Measurements from ENCODE around the gene SMARCC1.
"Not testable (repeated sequence)": the region's sequence is repeated elsewhere in the genome, so short reads cannot be mapped to it uniquely, and the experiment has no call there.

The SMARCC1 gene

DNA sequence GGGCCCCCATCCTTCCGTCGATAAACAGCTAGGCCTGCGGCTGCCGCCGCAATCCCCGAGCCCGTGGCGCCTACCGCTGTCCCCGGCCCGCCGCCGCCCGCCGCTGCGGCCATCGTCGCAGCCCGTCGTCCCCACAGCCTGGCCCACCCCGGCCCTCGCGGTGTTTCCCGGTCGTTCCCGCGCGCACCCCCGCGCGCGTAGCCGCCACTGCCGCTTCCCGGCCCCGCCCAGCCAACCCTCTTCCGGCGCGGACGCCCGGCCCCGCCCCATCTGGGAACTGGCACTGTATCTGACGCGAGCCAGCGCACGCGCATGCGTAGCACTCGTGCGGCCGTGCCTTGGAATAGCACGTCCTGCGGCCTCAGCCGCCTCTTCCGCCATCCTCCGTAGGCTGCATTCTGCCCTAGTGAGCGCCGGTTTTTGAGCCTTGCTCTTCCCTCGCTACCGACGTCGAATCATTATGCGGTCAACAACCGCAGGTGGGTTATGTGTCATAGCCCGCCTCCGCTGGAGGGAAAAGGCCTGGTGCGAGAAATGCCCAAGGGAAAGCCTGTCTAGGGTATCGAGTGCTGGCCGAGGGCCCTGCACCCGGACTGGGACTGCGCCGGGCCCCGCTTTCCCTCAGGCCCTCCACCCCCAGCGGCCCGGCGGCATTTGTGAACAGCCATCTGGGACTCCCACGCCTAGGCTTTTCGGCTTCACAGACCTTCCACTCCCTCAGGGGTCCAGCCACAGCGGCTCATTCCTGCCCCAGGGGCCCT, at the start of gene SMARCC1:
Gene SMARCC1 (minus strand): TSS at position 209 of the 761 bp plus-strand sequence. CDS start 96 bp downstream, at position 113.
- peak; percentile 93 to 94 for DNase-seq (ENCODE audit: low read depth in 2 of 2)

DNA sequence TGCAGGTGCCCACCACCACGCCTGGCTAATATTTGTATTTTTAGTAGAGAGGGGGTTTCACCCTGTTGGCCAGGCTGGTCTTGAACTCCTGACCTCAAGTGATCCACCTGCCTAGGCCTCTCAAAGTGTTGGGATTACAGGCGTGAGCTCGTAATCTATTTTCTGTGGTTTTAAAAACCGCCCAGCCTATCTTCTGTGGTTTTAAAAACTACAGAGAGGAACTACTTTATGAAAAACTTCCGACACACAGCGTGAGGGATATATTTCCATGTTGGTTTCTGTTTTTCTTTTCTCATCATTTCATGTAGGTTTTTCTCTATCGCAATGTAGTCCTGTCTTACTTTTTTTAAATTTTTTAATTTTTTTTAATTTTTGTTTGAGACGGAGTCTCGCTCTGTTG, 47.8 kb upstream of the SMARCC1 start:
- DNase-seq (ENCODE audit: low read depth in 2 of 2) = not testable (repeated sequence)

DNA sequence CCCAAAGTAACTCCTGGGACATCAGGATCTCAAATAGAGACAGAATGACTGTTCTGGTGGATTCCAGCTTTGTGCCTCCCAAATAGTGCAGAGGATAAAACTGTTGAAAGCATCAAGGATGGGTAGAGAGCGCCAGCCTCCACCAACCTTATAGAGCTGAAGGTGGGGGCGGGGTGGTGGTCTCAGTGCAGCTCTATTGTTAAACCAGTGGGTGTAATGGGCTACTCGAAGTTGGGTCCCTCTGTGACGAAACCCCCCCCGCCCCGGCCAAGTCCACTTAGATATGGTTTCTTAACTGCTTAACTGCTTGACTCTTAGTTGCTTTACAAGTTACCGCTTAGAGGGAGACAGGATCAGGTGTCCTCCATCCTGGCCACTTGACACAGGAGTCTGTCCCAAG, 43.9 kb upstream of the SMARCC1 start:
- DNase-seq (ENCODE audit: low read depth in 2 of 2) = no peak

DNA sequence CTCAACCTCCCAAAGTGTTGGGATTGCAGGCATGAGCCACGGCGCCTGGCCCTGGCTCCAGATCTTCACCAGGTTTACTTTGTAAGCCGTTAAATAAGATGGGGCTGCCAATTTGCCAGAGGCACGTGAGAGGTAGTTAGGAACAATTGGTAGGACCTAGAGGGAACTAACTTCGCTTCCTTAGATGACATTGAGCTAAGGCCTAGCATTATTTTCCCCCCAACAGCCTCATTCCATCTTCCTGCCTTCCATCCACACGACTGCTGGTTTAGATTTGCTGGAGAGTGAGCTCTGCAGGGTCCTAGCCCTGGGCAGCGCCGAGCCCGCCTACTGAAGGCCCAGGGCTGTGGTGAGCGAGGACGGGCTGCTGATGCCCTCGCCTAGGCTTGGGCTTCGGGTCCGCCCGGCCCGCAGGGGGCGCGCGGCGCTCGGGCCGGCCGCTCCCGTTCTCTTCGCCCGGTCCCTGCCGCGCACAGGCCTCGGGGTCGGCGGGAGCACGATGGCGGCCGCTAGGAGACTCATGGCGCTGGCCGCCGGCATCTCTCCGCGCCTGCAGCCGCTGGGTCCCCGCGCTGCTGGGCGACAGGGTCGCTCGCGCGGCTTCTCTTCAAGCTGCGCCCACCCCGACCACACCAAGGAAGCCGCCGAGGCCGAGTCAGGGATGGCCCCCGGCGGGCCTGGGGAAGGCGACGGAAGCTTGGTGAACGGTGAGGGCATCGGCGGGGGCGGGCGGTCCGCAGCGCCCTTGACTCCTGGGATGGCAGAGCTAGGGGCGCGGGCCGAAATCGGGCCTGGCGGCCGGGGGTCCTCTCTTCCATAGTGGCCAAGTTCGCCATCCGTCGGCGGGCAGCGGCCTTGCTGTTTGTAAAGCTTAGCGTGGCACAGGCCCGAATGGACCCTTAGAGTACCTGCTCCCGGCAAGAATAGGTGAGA, 43.1 kb upstream of the SMARCC1 start:
- DNase-seq (ENCODE audit: low read depth in 2 of 2) = peak; percentile 50 to 62

DNA sequence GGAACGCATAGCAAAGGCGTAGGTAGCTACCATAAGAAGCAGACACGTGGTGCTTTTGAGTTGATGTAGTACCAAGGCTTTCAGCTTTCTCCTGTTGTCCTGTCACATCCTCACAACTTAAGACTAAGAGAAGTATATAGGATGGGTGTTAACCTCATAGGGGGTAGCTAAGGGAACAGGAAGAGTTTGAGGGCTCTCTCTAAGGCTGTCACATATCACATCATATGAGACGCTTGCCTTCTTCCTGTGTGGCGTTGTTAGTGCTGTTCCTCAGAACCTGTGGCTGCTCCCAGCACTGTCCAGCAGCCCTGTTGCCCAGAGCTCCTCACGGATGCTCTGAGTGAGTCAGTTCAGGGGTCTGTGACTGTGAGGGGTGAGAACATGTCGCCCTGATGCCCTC, 35.9 kb upstream of the SMARCC1 start:
- no peak for DNase-seq (ENCODE audit: low read depth in 2 of 2)

DNA sequence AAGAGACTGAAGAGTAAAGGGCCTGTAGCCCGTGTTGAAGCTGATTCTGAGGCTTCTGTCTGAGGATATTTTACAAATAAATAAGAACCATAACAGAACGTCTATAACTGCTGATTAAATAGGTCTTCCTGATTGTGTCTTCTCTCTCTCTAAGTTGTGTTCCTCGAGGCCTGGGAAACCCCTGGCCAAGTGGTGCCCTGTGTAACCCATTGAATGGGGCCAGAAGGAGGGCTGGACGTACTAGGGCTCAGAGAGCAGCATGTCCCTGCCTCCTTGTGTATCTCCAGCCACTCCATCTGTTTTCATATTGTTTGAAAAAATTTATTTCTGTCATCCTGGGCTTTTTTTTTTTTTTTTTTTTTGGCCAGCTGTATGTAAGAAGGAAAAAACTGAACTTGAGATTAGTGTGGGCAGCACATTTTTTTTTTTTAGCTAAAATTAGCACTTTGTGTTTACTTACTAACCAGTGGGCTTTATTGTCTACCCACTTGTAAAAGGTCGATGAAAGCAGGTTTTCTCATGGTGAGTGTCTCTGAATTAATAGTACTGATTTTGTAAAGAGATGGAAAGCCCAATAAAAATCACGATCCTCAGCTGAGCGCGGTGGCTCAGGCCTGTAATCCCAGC, 32.0 kb upstream of the SMARCC1 start:
- DNase-seq (ENCODE audit: low read depth in 2 of 2) = no peak

DNA sequence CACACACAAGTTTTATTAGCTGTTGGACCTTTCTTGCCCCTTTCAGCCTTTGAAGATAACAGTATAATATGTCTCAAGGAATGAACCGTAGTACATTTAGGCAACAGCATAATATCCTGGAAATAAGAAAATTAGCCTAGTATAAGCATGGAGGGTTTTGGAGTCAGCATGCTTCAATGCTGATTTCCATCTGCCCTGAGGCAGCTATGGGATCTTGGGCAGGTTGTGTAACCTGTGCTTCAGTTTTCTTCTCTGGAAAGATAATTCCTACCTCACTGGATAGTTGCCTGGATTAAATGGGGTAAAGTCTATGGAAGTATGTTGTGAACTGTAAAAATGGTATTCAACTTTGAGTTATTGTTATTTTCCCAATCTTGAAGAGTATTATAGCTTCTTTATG, 22.9 kb upstream of the SMARCC1 start:
- no peak for DNase-seq (ENCODE audit: low read depth in 2 of 2)

DNA sequence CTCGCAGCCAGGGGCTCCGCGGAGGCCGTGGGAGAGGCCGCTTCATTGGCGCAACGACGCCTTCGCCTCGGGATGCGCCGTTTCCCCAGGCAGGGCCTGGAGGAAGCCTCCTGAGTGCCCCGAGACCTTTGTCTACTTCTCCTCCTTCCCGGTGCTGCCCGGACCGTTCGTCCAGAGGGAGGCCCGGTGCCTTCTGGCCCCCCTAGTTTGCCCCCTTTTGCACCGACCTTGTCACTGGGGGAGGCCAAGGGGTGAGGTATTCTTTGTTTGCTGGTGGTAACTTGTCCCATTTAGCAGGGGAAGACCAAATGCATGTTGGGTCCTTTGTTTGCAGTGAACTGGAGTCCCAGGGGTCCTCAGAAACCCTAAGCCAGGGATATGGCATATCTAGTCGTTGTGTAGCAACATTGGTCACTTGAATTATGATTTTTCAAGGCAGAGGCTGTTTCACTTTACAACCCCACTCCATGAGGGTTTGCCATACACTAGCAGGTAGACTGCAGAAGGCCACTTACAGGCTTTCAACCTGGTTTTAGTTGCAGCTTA, 21.9 kb upstream of the SMARCC1 start:
- DNase-seq (ENCODE audit: low read depth in 2 of 2) = no peak

DNA sequence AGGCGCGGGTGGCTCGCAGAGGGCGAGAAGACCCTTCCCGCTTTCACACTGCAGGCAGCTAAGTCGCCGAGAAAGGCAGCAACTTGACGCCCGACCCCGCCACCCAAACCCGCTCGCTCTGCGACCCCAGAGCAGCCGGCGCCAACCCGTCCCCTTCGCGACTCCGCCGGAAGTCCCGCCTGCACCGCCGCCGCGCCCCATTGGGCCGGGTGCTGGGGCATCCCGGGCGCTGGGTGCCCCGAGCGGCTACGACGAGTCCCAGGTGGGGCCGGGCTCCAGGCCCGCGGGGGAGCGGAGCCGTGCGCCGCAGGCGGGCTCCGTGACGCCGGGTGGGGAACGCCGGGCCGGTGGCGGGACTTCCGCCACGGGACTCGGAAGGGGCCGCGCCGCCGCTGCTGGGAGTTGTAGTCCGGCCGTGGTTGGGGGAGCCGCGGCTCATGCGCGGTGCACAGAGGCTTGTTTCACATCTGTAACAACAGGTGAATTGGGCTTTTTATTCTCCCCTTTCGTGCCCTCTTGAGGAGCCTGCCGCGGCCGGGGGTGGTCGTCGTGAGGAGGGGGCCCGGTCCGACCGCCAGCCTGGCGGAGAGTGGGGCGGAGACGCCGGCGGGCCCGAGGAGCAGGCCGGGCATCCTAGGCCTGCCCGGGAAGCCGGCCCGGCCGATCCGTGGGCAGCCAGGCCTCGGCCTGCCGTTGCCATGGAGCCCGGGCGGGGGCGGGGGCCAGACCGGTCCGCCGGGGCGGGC, 21.2 kb upstream of the SMARCC1 start, which contains the start of gene DHX30:
Gene DHX30 (plus strand): TSS at position 405 of the 746 bp plus-strand sequence. CDS start 7,546 bp downstream, outside the sequence.
- peak; percentile 56 to 70 for DNase-seq (ENCODE audit: low read depth in 2 of 2)

DNA sequence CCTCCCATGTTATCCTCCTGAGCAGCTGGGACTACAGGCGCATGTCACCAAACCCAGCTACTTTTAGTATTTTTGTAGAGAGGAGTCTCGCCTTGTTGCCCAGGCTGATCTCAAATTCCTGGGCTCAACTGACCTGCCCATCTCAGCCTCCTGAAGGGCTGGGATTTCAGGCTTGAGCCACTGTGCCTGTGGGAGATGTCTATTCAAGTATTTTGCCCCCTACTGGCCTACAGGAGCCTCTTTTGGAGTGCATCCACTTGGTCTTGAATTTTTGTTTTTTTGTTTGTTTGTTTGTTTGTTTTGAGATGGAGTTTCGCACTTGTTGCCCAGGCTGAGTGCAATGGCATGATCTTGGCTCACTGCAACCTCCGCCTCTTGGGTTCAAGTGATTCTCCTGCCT, 18.0 kb upstream of the SMARCC1 start:
- DNase-seq (ENCODE audit: low read depth in 2 of 2) = no peak

DNA sequence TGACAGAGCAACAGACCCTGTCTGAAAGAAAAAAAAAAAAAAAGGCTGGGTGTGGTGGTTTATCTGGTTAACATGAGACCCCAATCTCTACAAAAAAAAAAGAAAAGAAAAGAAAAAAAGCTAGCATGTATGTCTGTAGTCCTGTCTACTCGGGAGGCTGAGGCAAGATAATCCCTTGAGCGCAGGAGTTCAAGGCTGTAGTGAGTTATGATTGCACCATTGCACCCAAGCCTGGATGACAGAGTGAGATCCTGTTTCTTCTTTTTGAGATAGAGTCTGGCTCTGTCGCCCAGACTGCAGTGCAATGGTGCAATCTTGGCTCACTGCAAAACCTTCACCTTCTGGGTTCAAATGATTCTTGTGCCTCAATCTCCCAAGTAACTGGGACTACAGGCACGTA, 12.9 kb upstream of the SMARCC1 start:
- no peak for DNase-seq (ENCODE audit: low read depth in 2 of 2)

DNA sequence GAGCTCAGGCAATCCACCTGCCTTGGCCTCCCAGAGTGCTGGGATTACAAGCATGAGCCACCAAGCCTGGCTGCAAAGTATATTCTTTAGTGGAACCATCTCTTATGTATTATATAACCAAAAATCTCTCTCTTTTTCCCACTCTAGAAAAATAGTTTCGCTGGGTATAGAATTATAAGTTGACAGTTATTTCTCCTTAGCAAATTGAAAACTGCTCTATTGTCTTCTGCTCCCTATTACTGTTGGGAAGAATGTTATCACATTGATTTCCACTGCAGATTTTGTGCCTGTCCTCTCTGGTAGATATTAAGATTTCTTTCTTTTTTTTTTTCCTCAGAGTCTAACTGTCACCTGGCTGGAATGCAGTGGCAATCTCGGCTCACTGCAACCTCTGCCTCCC, 11.0 kb upstream of the SMARCC1 start:
- DNase-seq (ENCODE audit: low read depth in 2 of 2) = no peak

DNA sequence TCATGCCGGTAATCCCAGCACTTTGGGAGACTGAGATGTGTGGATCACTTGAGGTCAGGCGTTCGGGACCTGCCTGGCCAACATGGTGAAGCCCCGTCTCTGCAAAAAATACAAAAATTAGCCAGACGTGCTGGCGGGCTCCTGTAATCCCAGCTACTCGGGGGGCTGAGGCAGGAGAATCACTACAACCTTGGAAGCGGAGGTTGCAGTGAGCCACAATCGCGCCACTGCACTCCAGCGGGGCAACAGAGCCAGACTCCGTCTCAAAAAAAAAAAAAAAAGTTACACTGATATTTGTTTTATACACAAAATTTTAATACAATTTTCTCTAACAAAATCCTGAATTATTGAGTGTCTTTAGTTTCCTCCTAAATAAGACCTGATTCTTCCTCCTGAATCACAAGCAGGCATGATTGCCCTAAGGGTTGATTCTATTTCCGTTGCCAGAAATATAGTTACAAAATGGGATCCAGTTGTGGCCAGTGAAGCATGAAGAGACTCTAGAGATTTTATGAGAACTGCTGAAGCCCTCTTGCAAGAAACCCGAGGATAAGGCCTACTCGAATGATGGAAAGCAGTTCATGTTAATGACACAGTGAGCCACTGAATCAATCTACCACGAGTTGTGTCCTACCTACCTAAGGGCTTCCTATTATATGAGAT, 9.6 kb upstream of the SMARCC1 start:
- no peak for DNase-seq (ENCODE audit: low read depth in 2 of 2)

DNA sequence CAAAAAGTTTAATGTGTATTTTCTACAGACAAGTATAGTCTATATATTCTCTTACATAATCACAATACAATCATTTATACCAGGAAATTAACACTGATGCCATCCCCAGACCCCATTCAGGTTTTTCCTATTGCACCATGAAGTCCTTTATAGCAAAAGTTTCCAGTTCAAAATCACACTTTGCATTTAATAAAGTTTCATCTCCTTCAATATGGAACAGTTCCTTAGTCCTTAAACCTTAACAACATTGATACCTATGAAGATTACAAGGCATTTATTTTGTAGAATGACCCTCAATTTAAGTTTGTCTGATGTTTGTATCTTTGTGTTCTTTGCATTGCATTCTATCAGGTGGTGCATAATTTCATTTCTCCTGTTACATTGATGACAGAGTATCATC, 2.0 kb upstream of the SMARCC1 start:
- DNase-seq (ENCODE audit: low read depth in 2 of 2) = no peak

DNA sequence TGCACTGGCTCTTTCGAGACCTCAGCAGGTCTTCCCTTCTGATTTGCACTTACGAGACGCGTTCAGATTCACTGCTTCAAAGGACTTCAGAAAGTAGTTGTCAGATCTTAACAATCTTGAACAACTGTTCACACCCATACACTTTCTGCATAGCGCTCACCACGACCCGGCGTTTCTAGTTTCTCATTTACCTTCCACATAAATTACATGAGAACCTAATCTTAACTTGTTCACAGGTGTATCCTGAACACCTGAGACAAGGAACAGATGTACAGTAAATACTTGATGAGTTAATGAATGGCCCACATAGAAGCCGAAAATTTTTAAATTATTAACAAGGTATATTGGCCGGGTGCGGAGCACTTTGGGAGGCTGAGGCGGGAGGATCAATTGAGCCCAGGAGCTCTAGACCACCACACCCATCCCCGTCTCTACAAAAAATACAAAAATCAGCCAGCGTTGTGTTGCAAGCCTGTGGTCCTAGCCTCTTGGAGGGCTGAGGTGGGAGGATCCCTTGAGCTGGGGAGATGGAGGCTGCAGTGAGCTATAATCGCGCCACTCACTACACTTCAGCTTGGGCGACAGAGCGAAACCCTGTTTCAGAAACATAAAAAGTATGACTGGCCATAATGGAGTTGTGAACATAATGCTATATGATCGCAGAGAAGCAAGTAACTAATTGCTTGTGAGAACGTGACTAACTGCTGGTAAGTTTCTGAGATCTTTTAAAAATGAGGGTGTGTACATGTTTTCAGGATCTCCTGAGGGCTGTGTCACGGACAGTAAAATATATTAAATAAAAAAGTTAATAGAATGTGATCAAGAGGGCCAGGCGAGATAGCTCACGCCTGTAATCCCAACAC, 984 bp upstream of the SMARCC1 start:
- no peak for DNase-seq (ENCODE audit: low read depth in 2 of 2)

DNA sequence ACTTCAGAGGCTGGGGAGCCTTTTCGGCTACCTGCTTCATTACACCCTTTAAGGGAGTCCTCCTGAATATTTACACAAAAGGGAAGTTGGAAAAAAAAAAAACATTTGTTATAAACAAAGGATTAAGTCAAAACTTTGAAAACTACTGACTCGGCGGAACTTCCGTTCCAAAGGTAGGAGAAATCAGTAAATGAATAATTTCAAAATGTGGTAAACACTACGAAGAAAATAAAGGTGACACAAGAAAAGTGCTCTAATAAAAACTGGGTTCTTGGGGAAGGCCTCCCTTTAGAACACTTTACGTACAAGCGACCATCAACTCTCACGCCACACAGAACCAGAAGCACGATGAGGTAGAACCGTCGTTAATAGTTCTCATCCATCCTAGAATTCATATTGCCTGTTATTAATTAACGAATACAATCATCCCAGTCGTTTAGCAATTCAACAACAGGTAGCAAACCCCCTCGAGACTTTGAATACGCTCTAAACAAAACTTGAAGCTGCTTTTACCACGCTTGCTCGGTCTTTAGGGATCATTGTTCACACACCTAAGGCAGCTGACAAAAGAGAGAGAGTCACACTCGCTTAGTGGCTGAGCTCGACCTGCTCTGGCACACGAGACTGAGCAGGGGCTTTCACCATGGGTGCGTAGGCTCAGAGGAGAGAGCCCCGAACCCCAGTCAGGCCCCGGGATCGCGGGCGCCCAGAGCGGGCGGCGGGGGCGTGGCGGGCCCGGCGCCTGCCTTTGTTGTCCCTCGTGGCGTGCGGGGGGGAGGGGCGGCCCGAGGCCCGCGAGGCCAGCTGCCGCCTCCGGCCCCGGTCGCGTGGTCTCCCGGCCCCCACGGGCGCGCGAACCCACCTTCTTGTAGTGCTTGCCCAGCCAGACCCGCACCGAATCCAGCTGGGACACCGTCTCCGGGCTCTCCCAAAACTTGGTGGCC, 680 bp downstream of the SMARCC1 start:
- DNase-seq (ENCODE audit: low read depth in 2 of 2) = peak; percentile 20 to 38

DNA sequence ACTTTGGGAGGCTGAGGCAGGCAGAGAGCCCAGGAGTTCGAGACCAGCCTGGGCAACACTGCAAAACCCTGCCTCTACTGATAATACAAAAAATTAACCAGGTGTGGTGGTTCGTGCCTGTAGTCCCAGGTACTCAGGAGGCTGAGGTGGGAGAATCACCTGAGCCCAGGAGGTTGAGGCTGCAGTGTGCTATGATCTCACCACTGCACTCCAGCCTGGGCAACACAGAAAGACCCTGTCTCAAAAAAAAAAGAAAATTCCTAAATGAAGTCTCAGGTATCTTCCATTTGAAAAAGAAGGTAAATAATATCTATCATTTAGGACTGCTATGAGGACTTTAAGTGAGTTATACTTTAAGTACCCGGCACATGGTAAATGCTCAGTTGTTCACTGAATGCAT, 2.9 kb downstream of the SMARCC1 start:
- DNase-seq (ENCODE audit: low read depth in 2 of 2) = no peak

DNA sequence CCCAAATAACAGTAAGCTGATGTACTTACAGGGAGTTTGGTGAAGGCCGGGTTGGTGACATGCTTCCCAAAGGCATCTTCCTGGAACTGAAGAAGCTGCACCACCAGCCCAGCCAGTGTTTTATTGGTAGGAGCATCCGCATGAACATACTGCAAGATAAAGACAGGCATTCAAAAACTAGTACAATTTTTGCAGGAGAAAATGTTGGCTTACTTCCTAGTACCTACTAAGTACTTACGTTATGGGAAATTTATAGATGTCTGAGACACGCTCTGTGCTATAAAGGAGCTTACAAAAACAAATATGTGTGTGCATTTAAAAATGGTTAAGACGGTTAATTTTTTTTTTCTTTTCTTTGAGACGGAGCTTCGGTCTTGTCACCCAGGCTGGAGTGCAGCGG, 8.9 kb downstream of the SMARCC1 start:
- DNase-seq (ENCODE audit: low read depth in 2 of 2) = no peak

DNA sequence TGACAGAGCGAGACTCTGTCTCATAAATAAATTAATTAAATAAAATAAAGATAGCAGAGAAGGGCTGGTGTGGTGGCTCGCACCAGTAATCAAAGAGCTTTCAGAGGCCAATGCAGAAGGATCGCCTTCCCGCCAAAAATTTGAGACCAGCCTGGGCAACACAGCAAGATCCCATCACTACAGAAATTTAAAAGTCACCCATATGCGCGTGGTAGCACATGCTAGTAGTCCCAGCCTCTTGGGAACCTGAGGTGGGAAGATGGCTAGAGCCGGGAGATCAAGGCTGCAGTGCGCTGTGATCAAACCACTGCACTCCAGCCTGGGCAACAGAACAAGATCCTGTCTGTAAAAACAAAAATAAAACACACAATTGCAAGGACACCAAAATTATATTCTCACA, 9.6 kb downstream of the SMARCC1 start:
- DNase-seq (ENCODE audit: low read depth in 2 of 2) = no peak
